Epithelial cell of proximal tubule (primary cell): Measurements from ENCODE around the gene ARRDC1. TPM values are rescaled to one million over a fixed set of nuclear protein-coding genes. Genes with fewer than 3 reads are reported as not detected.
"Not testable (repeated sequence)": the region's sequence is repeated elsewhere in the genome, so short reads cannot be mapped to it uniquely, and the experiment has no call there.

Experiments
- DNase-seq: peaks from one replicate; pipeline ENCODE4 v3.0.0-alpha.2; 2011; ENCODE audit warnings: low read depth
- H3K4me3 ChIP-seq: 2 replicates; pipeline ENCODE4 v1.5.1; 2011; ENCODE audit warnings: low read depth, mild to moderate bottlenecking, low read length
- CTCF ChIP-seq: conservative IDR thresholded peaks from 2 replicates; pipeline ENCODE4 v1.5.1; 2012; ENCODE audit warnings: low read depth, mild to moderate bottlenecking, low read length
- total RNA-seq: library from RNA; depleted of rRNA; stranded (reverse); fragments of >200 nt; gene quantifications from 2 replicates; pipeline ENCODE4 v1.2.3, GENCODE V29; 2015

The ARRDC1 gene
- total RNA-seq, 1 donor from 2014 or later: 47.6 TPM

DNA sequence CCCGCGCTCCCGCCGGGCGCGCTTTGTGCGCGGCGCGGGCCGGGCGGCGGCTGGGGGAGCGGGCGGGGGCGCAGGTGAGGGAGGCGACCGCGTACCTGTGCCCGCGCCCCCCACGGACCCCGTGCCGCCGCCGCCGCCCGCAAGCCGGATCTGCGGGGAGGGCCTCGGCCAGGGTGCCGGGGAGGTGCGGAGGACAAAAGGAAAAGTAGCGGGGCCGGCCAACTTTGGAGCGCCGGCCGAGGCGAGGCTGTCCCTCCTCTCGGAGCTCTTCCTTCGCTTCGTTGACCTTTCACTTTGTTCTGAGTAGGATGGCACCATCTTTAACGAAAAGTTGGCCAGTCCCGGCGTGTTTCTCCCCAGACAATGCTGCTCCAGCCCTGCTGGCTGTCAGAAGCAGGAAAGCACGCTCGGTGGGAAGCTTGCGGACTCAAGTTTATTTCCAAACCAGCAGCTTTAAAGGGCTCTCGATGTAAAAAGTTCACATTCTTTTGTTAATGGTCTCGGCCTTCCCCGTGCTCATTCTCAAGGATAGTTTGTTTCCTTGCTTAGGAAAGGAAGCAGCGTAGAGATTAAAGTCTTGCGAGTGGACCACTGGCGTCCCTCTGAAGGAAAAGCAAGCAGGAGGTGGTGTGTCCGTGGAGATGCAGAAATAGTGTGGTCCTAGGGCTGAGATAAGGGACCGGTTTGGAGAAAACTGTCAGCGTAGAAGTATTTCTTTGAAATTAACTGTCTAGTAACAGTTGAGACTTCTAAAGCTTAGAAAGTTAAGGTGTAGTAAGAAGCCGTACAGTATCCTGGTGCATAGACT is 14.0 kb downstream of the ARRDC1 start:
- TF ChIP-seq CTCF: no peak
- no peak for DNase-seq
- peak overlapping the region; percentile 68 for H3K4me3 ChIP-seq

DNA sequence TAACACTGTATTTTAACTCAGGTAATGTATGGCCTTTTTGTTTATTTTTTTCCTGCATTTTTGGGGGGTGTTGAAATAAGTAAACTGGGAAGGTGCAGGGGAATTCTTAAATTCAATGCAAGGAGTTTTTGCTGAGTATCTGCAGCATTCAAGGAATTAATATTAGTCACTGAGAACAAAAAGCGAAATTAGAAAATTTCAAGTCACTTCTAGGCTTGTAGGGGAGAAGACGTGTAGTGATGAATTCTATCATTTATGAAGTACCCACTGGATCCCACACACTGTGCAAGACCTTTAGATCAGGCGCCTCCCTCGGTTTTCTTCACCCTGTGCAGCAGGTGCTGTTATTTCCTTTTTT is 14.5 kb downstream of the ARRDC1 start:
- no peak for TF ChIP-seq CTCF
- no peak for DNase-seq
- H3K4me3 ChIP-seq: peak overlapping the region; percentile 68

GRCh38 chr9:137620581-137620980 is 15.1 kb downstream of the ARRDC1 start:
- no peak for TF ChIP-seq CTCF
- peak overlapping the region; percentile 68 for H3K4me3 ChIP-seq

GRCh38 chr9:137621131-137621757 is 15.8 kb downstream of the ARRDC1 start:
- no peak overlapping the region for H3K4me3 ChIP-seq
- DNase-seq: no peak
- peak; percentile 46 for TF ChIP-seq CTCF

More at GRCh38 chr9:137620581-137620980, 15.1 kb downstream of the ARRDC1 start:
- DNase-seq: no peak

DNA sequence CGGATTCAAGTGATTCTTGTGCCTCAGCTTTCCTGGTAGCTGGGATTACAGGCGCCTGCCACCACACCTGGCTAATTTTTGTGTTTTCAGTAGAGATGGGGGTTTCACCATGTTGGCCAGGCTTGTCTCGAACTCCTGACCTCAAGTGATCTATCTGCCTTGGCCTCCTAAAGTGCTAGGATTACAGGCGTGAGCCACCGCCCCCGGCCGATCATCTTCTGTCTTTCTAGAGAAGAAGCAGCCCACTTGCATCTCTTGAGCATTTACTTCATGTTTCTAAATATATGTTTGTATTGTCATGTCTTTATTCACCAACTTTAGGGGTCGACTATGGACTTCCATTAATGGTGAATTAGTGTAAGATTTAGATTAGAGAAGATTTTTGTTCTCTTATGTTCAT is 16.7 kb downstream of the ARRDC1 start:
- not testable (repeated sequence) for H3K4me3 ChIP-seq, DNase-seq

DNA sequence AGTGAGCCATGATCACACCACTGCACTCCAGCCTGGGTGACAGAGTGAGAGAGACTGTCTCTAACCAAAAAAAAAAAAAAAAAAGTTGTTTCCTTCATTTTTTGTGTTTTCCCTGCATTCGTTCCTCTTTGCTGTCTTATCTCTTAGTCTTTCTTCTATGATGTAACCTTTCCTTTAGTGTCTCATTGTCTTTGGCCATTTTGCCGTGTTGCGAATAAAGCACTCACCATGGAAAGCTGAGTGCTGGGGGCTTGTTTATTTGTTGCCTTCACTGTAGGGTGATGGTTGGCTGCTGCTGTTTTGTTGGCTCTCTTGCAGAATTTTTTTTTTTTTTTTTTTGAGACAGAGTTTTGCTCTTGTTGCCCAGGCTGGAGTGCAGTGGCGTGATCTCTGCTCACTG is 21.0 kb downstream of the ARRDC1 start:
- H3K4me3 ChIP-seq: no peak overlapping the region
- DNase-seq: no peak
- no peak for TF ChIP-seq CTCF

GRCh38 chr9:137627406-137627805 is 21.9 kb downstream of the ARRDC1 start:
- not testable (repeated sequence) for DNase-seq, H3K4me3 ChIP-seq

DNA sequence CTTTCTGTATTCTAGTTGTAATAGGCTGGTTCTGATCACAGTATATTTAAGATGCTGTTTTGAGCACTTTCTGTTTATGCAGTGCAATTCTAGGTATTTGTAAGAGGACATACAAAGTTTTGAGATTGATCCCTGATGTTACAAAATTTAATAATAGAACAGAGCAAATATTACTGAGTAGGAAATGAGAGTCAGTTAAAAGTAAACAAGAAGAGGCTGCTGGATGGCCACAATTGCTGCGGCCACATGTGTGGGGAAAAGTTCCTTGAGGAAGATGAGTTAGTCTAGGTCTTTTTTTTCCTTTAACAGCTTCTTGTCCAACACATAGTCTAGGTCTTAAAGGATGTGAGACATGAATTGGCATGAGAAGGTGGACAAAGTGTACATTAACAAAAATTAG is 24.6 kb downstream of the ARRDC1 start:
- no peak overlapping the region for H3K4me3 ChIP-seq
- no peak for TF ChIP-seq CTCF
- no peak for DNase-seq
